T-cell (primary cell): Measurements from ENCODE around the gene SHC2. TPM values are rescaled to one million over a fixed set of nuclear protein-coding genes. Genes with fewer than 3 reads are reported as not detected.

Experiments used
- ATAC-seq, 4 experiments: fragments of 200-7000 bp in 3 of 4; fragments of 150-1000 bp in 1 of 4; cut with Tn5 transposase; replicated peaks in 1 of 4; 1 replicate in 3 of 4; 2 replicates in 1 of 4; pipeline ENCODE4 v1.10.0; 2021; ENCODE audit warnings: moderate library complexity in 3 of 4, mild to moderate bottlenecking in 2 of 4, moderate number of reproducible peaks in 1 of 4
- CTCF ChIA-PET, 2 donors: fragments of 300-600 bp; sonication (Branson Sonifier 250); formaldehyde crosslinking; loops; one replicate each; lab custom pipeline; 2022; ENCODE audit warnings: antibody characterized with exemption in 2 of 2; lab: Charles Lee
- POLR2A ChIA-PET, 2 donors: fragments of 300-600 bp; sonication (Branson Sonifier 250); formaldehyde crosslinking; loops; one replicate each; lab custom pipeline; 2022; ENCODE audit warnings: antibody characterized with exemption in 2 of 2; lab: Charles Lee
- DNase-seq, 35 experiments: peaks; one replicate each; pipeline versions ENCODE4 v3.0.0 to v3.0.0-alpha.2; 2013 to 2023
- H3K27ac ChIP-seq: one replicate; pipeline ENCODE4 v1.5.1; 2013; ENCODE audit warnings: low read length
- H3K27me3 ChIP-seq, 2 experiments: replicated peaks in 1 of 2; 1 replicate in 1 of 2; 2 replicates in 1 of 2; pipeline versions ENCODE4 v1.6.1 to v1.7.0; 2013; ENCODE audit warnings: low read length in 1 of 2, mixed read lengths in 1 of 2; ENCODE audit not compliant: control insufficient read depth in 2 of 2, insufficient read depth in 2 of 2; ENCODE audit errors: extremely low read depth in 1 of 2
- H3K36me3 ChIP-seq, 2 donors: 1 replicate in 1 of 2; 2 replicates in 1 of 2; pipeline versions ENCODE4 v1.6.1 to v1.7.0; 2013; ENCODE audit warnings: low read length in 1 of 2; ENCODE audit not compliant: control insufficient read depth in 2 of 2, insufficient read depth in 1 of 2; ENCODE audit errors: extremely low read depth in 1 of 2
- H3K4me1 ChIP-seq, 2 experiments: 1 replicate in 1 of 2; 2 replicates in 1 of 2; pipeline versions ENCODE4 v1.6.1 to v1.7.0; 2013; ENCODE audit warnings: low read length in 2 of 2, mixed read lengths in 1 of 2; ENCODE audit not compliant: insufficient read depth in 2 of 2, control insufficient read depth in 1 of 2; ENCODE audit errors: extremely low read depth in 1 of 2
- H3K4me3 ChIP-seq, 2 donors: 1 replicate in 1 of 2; 2 replicates in 1 of 2; pipeline versions ENCODE4 v1.5.1 to v1.7.0; 2013; ENCODE audit warnings: mild to moderate bottlenecking in 2 of 2, low read length in 1 of 2, moderate library complexity in 1 of 2; ENCODE audit not compliant: control insufficient read depth in 1 of 2; ENCODE audit errors: extremely low read depth in 1 of 2
- H3K9me3 ChIP-seq: 2 replicates; pipeline ENCODE4 v1.7.0; 2013
- H3K27ac Mint-ChIP-seq, 2 donors: one replicate each; pipeline ENCODE4 v1.8.0; 2020 to 2021; ENCODE audit warnings: mild to moderate bottlenecking in 2 of 2, mixed read lengths in 2 of 2
- H3K27me3 Mint-ChIP-seq, 2 donors: one replicate each; pipeline ENCODE4 v1.8.0; 2021 to 2022; ENCODE audit warnings: mixed read lengths in 2 of 2
- H3K36me3 Mint-ChIP-seq: one replicate; pipeline ENCODE4 v1.8.0; 2021; ENCODE audit warnings: mixed read lengths
- H3K4me1 Mint-ChIP-seq, 3 donors: one replicate each; pipeline ENCODE4 v1.8.0; 2020 to 2022; ENCODE audit warnings: mixed read lengths in 3 of 3, mild to moderate bottlenecking in 1 of 3
- H3K4me3 Mint-ChIP-seq, 3 donors: one replicate each; pipeline ENCODE4 v1.8.0; 2020 to 2022; ENCODE audit warnings: mild to moderate bottlenecking in 3 of 3, mixed read lengths in 3 of 3, moderate library complexity in 3 of 3
- H3K9me3 Mint-ChIP-seq, 3 donors: one replicate each; pipeline ENCODE4 v1.8.0; 2020 to 2022; ENCODE audit warnings: mixed read lengths in 3 of 3
- WGBS: methylation state at CpG from one replicate; pipeline ENCODE4 v1.1.5; 2013; ENCODE audit warnings: missing lambda C conversion rate; ENCODE audit not compliant: insufficient coverage; 5-methylcytosine and 5-hydroxymethylcytosine counted together
- total RNA-seq, 35 experiments: library from RNA in 6 of 35; stranded (reverse) in 6 of 35; fragments of 120-200 nt in 1 of 35; gene quantifications; one replicate each; pipeline versions ENCODE4 v1.2.1 to v1.2.4 and lab custom pipeline; 2013 to 2026

Gene SHC2
- total RNA-seq, 5 donors from 2014 or later (not counting 1 experiment from before 2014, with no cell fraction given): 0.66 to 4.4 (median 3.4) TPM

DNA sequence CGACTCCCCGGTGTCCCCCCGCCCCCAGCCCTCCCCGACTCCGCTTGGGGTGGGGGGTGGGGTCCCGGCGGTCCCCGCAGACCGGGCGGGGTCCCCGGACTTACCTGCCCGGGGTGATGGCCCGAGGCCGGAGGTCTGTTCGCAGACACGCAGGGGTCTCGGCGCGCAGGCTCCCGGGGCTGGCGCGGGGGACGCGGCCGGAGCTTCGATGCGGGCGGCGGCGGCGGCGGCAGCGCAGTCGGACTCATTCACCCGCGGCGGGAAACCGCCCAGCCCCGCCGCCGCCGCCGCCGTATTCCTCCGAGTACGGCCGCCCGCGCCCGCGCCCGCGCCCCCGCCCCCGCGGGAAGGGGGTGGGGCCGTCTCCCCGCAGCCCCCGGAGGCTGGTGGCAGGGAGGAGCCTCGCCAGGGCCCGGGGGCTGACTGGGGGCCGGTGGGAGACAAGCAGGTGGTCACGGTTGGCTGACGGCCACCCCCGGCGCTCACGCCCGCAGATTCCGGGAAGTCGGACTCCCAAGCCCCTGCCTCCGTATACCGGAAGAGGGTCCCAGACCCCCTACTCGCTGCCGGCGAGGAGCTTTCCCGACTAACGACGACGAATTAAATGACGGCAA lies 51.8 kb downstream of the SHC2 start, which contains the start of gene C2CD4C:
TSS of gene C2CD4C (minus strand) at position 246 of the 614 bp plus-strand sequence. CDS start 786 bp downstream, outside the sequence.
- peak within 1 kb of the TSS; percentile 26 to 52 for H3K4me3 ChIP-seq
- H3K4me1 Mint-ChIP-seq: peaks cover 6 to 7% (median 6%) of the 10 kb centered on the region in 3 donors
- H3K9me3 Mint-ChIP-seq: no peaks in the 10 kb centered on the region
- peak within 1 kb of the TSS; percentile 71 to 82 (median 77) for H3K4me3 Mint-ChIP-seq
- peaks cover 0 to 24% of the 10 kb centered on the region in 2 experiments for H3K4me1 ChIP-seq
- peak; percentile 49 to 71 (median 66) for ATAC-seq
- ChIA-PET POLR2A (no interaction called here), CTCF (interaction anchor here in 1 of 2 donors (1.8 kb wide), 1 partner anchor 102 kb away, joined by 3 read pairs; no protein-coding TSS in a partner anchor)
- DNase-seq: peak in 12 of 35 experiments; percentile 8 to 40 (median 20)
- H3K27me3 ChIP-seq: peaks cover 0 to 79% of the 10 kb centered on the region in 2 experiments
- no peaks in the 10 kb centered on the region for H3K36me3 ChIP-seq
- no peaks in the 10 kb centered on the region for H3K36me3 Mint-ChIP-seq
- H3K27ac Mint-ChIP-seq: no peak within 1 kb of the TSS
- no peak within 1 kb of the TSS for H3K27ac ChIP-seq
- peaks cover 0 to 26% of the 10 kb centered on the region in 2 donors for H3K27me3 Mint-ChIP-seq
- WGBS: under 1% methylated on average over 72 of the region's 80 CpGs
- H3K9me3 ChIP-seq: no peaks in the 10 kb centered on the region

DNA sequence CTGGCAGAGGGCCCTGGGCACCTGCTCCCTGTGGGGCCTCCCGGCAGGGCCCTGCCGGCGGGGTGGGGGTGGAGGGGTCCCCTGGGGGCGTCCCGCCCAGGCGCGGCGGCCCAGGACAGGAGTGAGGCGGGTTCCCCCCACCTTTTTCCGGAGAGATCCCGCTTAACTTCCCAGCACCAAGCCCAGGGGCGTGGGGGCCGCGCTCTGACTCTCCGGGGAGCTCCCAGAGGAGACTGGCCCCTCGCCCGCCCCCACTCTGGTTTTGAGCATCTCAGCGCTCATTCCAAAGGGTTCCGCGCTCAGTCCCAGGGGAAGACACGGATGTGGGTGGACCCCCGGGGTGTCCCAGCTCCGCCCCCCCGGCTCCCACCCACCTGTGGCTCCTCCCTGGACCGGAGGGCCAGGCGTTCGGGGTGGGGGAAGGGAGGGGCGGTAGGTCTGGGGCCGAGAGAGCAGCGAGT lies 52.4 kb downstream of the SHC2 start:
- Histone ChIP-seq H3K4me3 (peak overlapping the region in 1 of 2 donors; percentile 26), H3K9me3 (no peaks in the 10 kb centered on the region), H3K36me3 (no peaks in the 10 kb centered on the region), H3K27me3 (peaks cover 0 to 79% of the 10 kb centered on the region in 2 experiments), H3K4me1 (peaks cover 0 to 24% of the 10 kb centered on the region in 2 experiments), H3K27ac (no peak overlapping the region)
- no peak overlapping the region for H3K27ac Mint-ChIP-seq
- peaks cover 3 to 29% of the 10 kb centered on the region in 2 donors for H3K27me3 Mint-ChIP-seq
- peaks cover 6 to 7% (median 6%) of the 10 kb centered on the region in 3 donors for H3K4me1 Mint-ChIP-seq
- CTCF ChIA-PET: no interaction called here
- POLR2A ChIA-PET: no interaction called here
- DNase-seq (no peak), ATAC-seq (no peak)
- H3K4me3 Mint-ChIP-seq: peak overlapping the region in 1 of 3 donors; percentile 31
- 3% methylated on average over 20 of the region's 30 CpGs for WGBS
- no peaks in the 10 kb centered on the region for H3K9me3 Mint-ChIP-seq
- H3K36me3 Mint-ChIP-seq: no peaks in the 10 kb centered on the region

GRCh38 chr19:407511-408440 lies 53.1 kb downstream of the SHC2 start:
- H3K9me3 ChIP-seq: no peaks in the 10 kb centered on the region
- ATAC-seq (no peak), DNase-seq (no peak)
- H3K4me3 ChIP-seq: no peak overlapping the region
- ChIA-PET CTCF (no interaction called here), POLR2A (no interaction called here)
- peaks cover 0 to 82% of the 10 kb centered on the region in 2 experiments for H3K27me3 ChIP-seq
- peak overlapping the region in 1 of 3 donors; percentile 31 for H3K4me3 Mint-ChIP-seq
- H3K27ac ChIP-seq: no peak overlapping the region
- 76% methylated on average over 57 of the region's 70 CpGs for WGBS
- H3K27me3 Mint-ChIP-seq: peaks cover 6 to 35% of the 10 kb centered on the region in 2 donors
- H3K9me3 Mint-ChIP-seq: no peaks in the 10 kb centered on the region
- H3K4me1 Mint-ChIP-seq: peaks cover 6 to 7% (median 6%) of the 10 kb centered on the region in 3 donors
- H3K36me3 Mint-ChIP-seq: no peaks in the 10 kb centered on the region
- H3K36me3 ChIP-seq: no peaks in the 10 kb centered on the region
- H3K4me1 ChIP-seq: peaks cover 0 to 24% of the 10 kb centered on the region in 2 experiments
- no peak overlapping the region for H3K27ac Mint-ChIP-seq

- DNase-seq (no peak), ATAC-seq (no peak)
- POLR2A ChIA-PET: no interaction called here
- H3K4me1 ChIP-seq: peaks cover 0 to 24% of the 10 kb centered on the region in 2 experiments
- no peaks in the 10 kb centered on the region for H3K9me3 ChIP-seq
- H3K27ac ChIP-seq: no peak overlapping the region
- H3K36me3 ChIP-seq: no peaks in the 10 kb centered on the region
- Mint-ChIP-seq H3K27me3 (peaks cover 7 to 36% of the 10 kb centered on the region in 2 donors), H3K36me3 (no peaks in the 10 kb centered on the region), H3K4me3 (peak overlapping the region in 1 of 3 donors; percentile 42), H3K9me3 (no peaks in the 10 kb centered on the region), H3K4me1 (peaks cover 6 to 7% (median 6%) of the 10 kb centered on the region in 3 donors), H3K27ac (no peak overlapping the region)
- CTCF ChIA-PET: no interaction called here
- WGBS: 88% methylated on average over 47 of the region's 48 CpGs
- H3K27me3 ChIP-seq: peaks cover 0 to 82% of the 10 kb centered on the region in 2 experiments
- H3K4me3 ChIP-seq: no peak overlapping the region
These were observed 53.8 kb downstream of the SHC2 start for GRCh38 chr19:406971-407510.

DNA sequence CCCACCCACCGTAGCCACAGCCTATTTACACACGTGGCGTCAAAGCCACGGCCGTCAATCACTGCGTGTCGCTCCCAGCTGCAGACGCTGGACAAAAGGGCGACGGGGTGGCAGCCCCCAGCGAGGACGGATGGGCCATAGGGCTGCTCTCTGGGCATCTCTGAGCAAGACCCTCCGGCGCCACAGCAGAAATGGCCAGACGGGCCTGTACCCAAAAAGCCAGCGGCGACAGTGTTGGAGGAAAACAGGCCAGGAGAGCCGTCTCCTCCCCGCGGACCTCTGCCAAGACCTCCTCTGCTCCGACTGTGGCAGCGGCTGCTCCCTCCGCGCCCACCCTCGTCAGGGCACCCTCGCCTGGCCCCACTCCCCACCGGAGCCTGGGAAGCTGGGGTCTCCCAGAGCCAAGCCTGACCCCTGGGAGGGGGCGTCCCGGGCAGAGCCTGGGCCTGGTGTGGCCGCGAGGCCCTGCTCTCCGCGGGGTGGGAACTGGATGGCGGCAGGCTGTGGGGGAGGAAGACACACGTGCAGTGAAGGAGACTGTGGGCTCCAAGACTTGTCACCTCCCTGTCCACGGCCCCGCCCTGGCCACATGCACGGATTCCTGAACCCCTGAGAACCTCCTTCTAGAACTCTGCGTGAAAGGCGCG lies 54.6 kb downstream of the SHC2 start:
- no peaks in the 10 kb centered on the region for H3K36me3 Mint-ChIP-seq

More for the DNA sequence above, 54.6 kb downstream of the SHC2 start:
- H3K9me3 ChIP-seq: no peaks in the 10 kb centered on the region
- Mint-ChIP-seq H3K27me3 (peaks cover 7 to 35% of the 10 kb centered on the region in 2 donors), H3K4me3 (peak overlapping the region in 2 of 3 donors; percentile 3 to 42), H3K27ac (no peak overlapping the region), H3K4me1 (peaks cover 6 to 7% (median 6%) of the 10 kb centered on the region in 3 donors), H3K9me3 (no peaks in the 10 kb centered on the region)
- ChIA-PET POLR2A (no interaction called here), CTCF (no interaction called here)
- H3K4me1 ChIP-seq: peaks cover 0 to 24% of the 10 kb centered on the region in 2 experiments
- H3K4me3 ChIP-seq: no peak overlapping the region
- no peaks in the 10 kb centered on the region for H3K36me3 ChIP-seq
- ATAC-seq: no peak
- DNase-seq: no peak
- H3K27ac ChIP-seq: no peak overlapping the region
- WGBS: 57% methylated on average over 34 of the region's 41 CpGs
- H3K27me3 ChIP-seq: peaks cover 0 to 80% of the 10 kb centered on the region in 2 experiments
